Kidney epithelial cell (primary cell): ENCODE measurements around the gene HS6ST3. TPM values are rescaled to one million over a fixed set of nuclear protein-coding genes. Genes with fewer than 3 reads are reported as not detected.

Experiments
- DNase-seq: peaks from one replicate; pipeline ENCODE4 v3.0.0-alpha.2; 2010; ENCODE audit warnings: low read depth
- H3K27me3 ChIP-seq: 2 replicates; pipeline ENCODE4 v1.6.0; 2011; ENCODE audit warnings: low read length; ENCODE audit not compliant: control insufficient read depth, insufficient read depth
- H3K36me3 ChIP-seq: 2 replicates; pipeline ENCODE4 v1.5.1; 2011; ENCODE audit warnings: low read length; ENCODE audit not compliant: control insufficient read depth, insufficient read depth
- H3K4me3 ChIP-seq: 2 replicates; pipeline ENCODE4 v1.5.1; 2011; ENCODE audit warnings: low read depth, mild to moderate bottlenecking, control low read depth, low read length
- CTCF ChIP-seq: IDR thresholded peaks from 2 replicates; pipeline ENCODE4 v1.5.1; 2011; ENCODE audit warnings: mild to moderate bottlenecking, moderate library complexity, low read length, control low read depth, inconsistent platforms; ENCODE audit not compliant: insufficient read depth, poor library complexity, severe bottlenecking
- total RNA-seq: library from RNA; depleted of rRNA; stranded (reverse); fragments of >200 nt; gene quantifications from 2 replicates; pipeline ENCODE4 v1.2.3, GENCODE V29; 2015

Gene HS6ST3
- total RNA-seq, 1 donor from 2014 or later, result 0.38 TPM

- H3K36me3 ChIP-seq, result no peaks in the 10 kb centered on the region
- no peak for DNase-seq
- no peak overlapping the region for H3K4me3 ChIP-seq
- TF ChIP-seq CTCF, result no peak
- H3K27me3 ChIP-seq, result no peaks in the 10 kb centered on the region
Measured at GRCh38 chr13:96202315-96202714, 112.4 kb downstream of the HS6ST3 start.

GRCh38 chr13:96203471-96203870 is 113.6 kb downstream of the HS6ST3 start:
- no peak for DNase-seq
- TF ChIP-seq CTCF, result no peak
- Histone ChIP-seq H3K27me3 (no peaks in the 10 kb centered on the region), H3K4me3 (no peak overlapping the region), H3K36me3 (no peaks in the 10 kb centered on the region)

- no peaks in the 10 kb centered on the region for H3K27me3 ChIP-seq
- TF ChIP-seq CTCF, result no peak
- H3K4me3 ChIP-seq, result no peak overlapping the region
- H3K36me3 ChIP-seq, result no peaks in the 10 kb centered on the region
- DNase-seq, result peak; percentile 39
Measured at GRCh38 chr13:96214824-96215445, 125.0 kb downstream of the HS6ST3 start.

- no peak for DNase-seq
- no peak for TF ChIP-seq CTCF
- Histone ChIP-seq H3K4me3 (no peak overlapping the region), H3K36me3 (no peaks in the 10 kb centered on the region), H3K27me3 (no peaks in the 10 kb centered on the region)
Measured at GRCh38 chr13:96216543-96216942, 126.6 kb downstream of the HS6ST3 start.

GRCh38 chr13:96218475-96218874 is 128.6 kb downstream of the HS6ST3 start:
- Histone ChIP-seq H3K36me3 (no peaks in the 10 kb centered on the region), H3K4me3 (no peak overlapping the region), H3K27me3 (no peaks in the 10 kb centered on the region)
- no peak for TF ChIP-seq CTCF
- DNase-seq, result no peak

GRCh38 chr13:96221471-96221870 is 131.6 kb downstream of the HS6ST3 start:
- H3K4me3 ChIP-seq, result no peak overlapping the region
- DNase-seq, result no peak
- no peaks in the 10 kb centered on the region for H3K36me3 ChIP-seq
- TF ChIP-seq CTCF, result no peak
- no peaks in the 10 kb centered on the region for H3K27me3 ChIP-seq
